ENCODE data around the gene IL17B. TPM values are rescaled to one million over a fixed set of nuclear protein-coding genes. Genes with fewer than 3 reads are reported as not detected.

The IL17B gene
- total and polyA plus RNA-seq, 7 donors, result 0.82 to 9.6 (median 4.8) TPM; not detected in 2

DNA sequence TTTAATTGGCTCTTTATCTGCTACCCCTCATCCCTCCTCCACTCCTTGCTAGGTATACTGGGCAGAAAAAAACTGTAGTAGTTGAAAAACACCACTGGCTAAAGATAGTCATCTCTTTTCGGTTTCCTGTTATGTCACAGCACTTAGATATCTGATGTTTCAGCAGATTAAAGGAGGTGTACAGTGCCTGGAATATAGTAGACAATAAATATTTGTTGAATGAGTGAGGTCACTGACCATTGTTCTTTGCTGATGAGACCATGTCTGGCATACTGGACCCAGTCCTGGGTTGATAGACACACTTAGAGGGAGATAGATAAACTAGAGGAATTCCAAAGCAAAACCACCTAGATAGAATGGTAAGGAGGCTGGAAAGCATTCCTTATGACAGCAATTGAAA lies 30.6 kb downstream of the IL17B start:
- no peak for DNase-seq
- intact Hi-C loops (cut with DNase I), result no loop called here
- Histone ChIP-seq H3K9me3 (no peaks in the 10 kb centered on the region), H3K4me3 (no peak overlapping the region), H3K4me1 (peaks cover 0 to 16% (median 13%) of the 10 kb centered on the region in 4 donors), H3K27ac (no peak overlapping the region), H3K27me3 (no peaks in the 10 kb centered on the region), H3K36me3 (peaks cover 27 to 58% (median 41%) of the 10 kb centered on the region in 4 donors)
- WGBS, 2 donors, result 74 to 88% methylated on average over 1 of the region's 1 CpG
- TF ChIP-seq EP300 (IDR thresholded peaks at IDR 0.05), result no peak
- TF ChIP-seq, protein P1, sequence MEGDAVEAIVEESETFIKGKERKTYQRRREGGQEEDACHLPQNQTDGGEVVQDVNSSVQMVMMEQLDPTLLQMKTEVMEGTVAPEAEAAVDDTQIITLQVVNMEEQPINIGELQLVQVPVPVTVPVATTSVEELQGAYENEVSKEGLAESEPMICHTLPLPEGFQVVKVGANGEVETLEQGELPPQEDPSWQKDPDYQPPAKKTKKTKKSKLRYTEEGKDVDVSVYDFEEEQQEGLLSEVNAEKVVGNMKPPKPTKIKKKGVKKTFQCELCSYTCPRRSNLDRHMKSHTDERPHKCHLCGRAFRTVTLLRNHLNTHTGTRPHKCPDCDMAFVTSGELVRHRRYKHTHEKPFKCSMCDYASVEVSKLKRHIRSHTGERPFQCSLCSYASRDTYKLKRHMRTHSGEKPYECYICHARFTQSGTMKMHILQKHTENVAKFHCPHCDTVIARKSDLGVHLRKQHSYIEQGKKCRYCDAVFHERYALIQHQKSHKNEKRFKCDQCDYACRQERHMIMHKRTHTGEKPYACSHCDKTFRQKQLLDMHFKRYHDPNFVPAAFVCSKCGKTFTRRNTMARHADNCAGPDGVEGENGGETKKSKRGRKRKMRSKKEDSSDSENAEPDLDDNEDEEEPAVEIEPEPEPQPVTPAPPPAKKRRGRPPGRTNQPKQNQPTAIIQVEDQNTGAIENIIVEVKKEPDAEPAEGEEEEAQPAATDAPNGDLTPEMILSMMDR (IDR thresholded peaks at IDR 0.05), result no peak
- TF ChIP-seq POLR2AphosphoS5 (IDR thresholded peaks at IDR 0.05), result no peak
- no peak for TF ChIP-seq POLR2A (IDR thresholded peaks at IDR 0.05)

DNA sequence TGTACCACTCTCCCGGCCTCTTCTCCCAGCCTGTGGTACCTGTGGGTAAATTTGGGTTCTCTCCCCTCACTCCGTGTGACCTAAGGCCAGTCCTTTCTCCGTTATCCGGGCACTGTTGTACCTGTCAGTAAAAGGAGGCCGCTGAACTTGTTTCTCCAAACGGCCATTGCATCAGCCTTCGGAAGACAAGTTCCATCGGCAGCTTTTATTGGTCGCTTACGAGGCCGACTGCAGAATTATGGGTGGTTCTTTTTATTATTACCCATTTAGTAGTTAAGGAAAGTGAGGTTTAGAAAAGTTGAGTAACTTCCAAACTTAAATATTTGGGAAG lies 33.2 kb downstream of the IL17B start:
- WGBS, 2 donors, result 2% methylated on average over 11 of the region's 11 CpGs
- H3K27ac ChIP-seq, result peak overlapping the region; percentile 82 to 87 (median 86)
- no peak for DNase-seq
- peaks cover 22 to 31% (median 28%) of the 10 kb centered on the region in 4 donors for H3K36me3 ChIP-seq
- peak overlapping the region; percentile 60 to 90 (median 60) for H3K4me3 ChIP-seq
- H3K4me1 ChIP-seq, result peaks cover 0 to 16% (median 13%) of the 10 kb centered on the region in 4 donors
- no peaks in the 10 kb centered on the region for H3K9me3 ChIP-seq
- TF ChIP-seq EP300 (IDR thresholded peaks at IDR 0.05) (no peak), POLR2AphosphoS5 (IDR thresholded peaks at IDR 0.05) (no peak), POLR2A (IDR thresholded peaks at IDR 0.05) (no peak)
- TF ChIP-seq, protein P1 (IDR thresholded peaks at IDR 0.05), result no peak
- H3K27me3 ChIP-seq, result no peaks in the 10 kb centered on the region
- intact Hi-C loops (cut with DNase I), result no loop called here

DNA sequence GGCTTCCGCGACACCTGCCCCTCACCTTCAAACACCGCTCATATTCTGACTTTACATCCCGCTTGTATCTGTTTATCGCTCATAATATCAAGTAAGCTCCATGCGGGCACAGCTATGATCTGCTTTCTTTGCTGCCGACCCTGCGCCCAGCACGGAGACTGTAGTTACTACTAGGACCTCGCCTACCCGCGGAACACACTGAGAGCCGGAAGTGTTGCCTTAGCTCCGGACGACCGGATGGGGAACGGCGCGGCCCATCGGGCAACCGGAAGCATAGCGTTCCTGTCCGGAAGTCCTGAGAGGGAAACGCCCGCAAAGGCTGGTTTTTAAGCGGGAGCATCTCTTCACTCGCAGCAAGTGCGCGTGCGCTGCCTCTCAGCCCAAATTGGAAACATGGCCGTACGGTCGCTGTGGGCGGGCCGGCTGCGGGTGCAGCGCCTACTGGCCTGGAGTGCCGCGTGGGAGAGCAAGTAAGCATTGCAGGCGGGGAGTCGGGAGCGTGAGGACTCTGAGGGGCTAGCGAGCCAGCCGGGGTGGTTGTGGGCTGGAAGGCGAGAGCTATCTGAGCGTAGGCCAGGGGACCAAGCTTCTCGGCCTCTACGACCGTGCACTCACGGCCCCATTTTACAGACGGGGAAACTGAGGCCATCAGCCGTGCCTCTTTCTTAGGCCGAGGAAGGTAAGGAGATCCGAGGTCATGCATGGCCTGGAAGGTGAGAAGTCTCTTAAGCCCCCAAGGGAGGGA lies 33.8 kb downstream of the IL17B start, which contains the start of gene GRPEL2:
Gene GRPEL2 (plus strand): TSS at position 353 of the 745 bp plus-strand sequence. CDS start 41 bp downstream, at position 394.
- no peaks in the 10 kb centered on the region for H3K9me3 ChIP-seq
- WGBS, 2 donors, result 1% methylated on average over 54 of the region's 54 CpGs
- peak within 1 kb of the TSS; percentile 82 to 87 (median 86) for H3K27ac ChIP-seq
- H3K36me3 ChIP-seq, result peaks cover 17 to 26% (median 23%) of the 10 kb centered on the region in 4 donors
- no peaks in the 10 kb centered on the region for H3K27me3 ChIP-seq
- peak; percentile 11 to 57 for TF ChIP-seq POLR2A (IDR thresholded peaks at IDR 0.05)
- peak in 3 of 4 donors; percentile 81 to 87 (median 86) for TF ChIP-seq POLR2AphosphoS5 (IDR thresholded peaks at IDR 0.05)
- TF ChIP-seq EP300 (IDR thresholded peaks at IDR 0.05), result no peak
- TF ChIP-seq, protein P1 (IDR thresholded peaks at IDR 0.05), result no peak
- intact Hi-C loops (cut with DNase I), result no loop called here
- peak within 1 kb of the TSS; percentile 60 to 90 (median 60) for H3K4me3 ChIP-seq
- peak; percentile 98 for DNase-seq
- H3K4me1 ChIP-seq, result peaks cover 0 to 16% (median 13%) of the 10 kb centered on the region in 4 donors

DNA sequence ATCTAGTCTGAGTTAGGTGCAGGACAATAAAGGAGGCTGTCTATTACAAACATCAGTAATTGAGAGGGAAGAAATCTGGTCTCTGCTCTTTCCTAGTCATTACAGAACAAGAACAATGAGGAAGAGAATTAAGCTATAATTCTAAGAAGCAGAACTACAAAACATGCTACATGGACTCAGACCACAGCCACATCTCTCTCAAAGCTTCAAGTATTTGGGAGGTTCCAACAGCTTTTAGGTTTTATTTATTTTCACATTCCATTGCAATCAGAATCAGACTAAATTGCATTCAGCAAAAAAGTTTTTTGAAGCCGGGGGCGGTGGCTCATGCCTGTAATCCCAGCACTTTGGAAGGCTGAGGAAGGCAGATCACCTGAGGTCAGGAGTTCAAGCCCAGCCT lies 34.9 kb downstream of the IL17B start:
- TF ChIP-seq POLR2AphosphoS5 (IDR thresholded peaks at IDR 0.05) (no peak), EP300 (IDR thresholded peaks at IDR 0.05) (no peak), POLR2A (IDR thresholded peaks at IDR 0.05) (no peak)
- TF ChIP-seq, protein P1 (IDR thresholded peaks at IDR 0.05), result no peak
- Histone ChIP-seq H3K36me3 (peaks cover 5 to 14% (median 12%) of the 10 kb centered on the region in 4 donors), H3K9me3 (no peaks in the 10 kb centered on the region), H3K27ac (peak overlapping the region in 3 of 4 donors; percentile 85 to 87 (median 86)), H3K4me1 (peaks cover 0 to 16% (median 13%) of the 10 kb centered on the region in 4 donors), H3K4me3 (no peak overlapping the region), H3K27me3 (no peaks in the 10 kb centered on the region)
- intact Hi-C loops (cut with DNase I), result loop anchor here (1.0 kb wide), 1 partner anchor 24 kb away; no protein-coding TSS in a partner anchor
- 92% methylated on average over 2 of the region's 2 CpGs for WGBS, 2 donors
- no peak for DNase-seq
